Astrocyte (in vitro differentiated cells and primary cell): ENCODE results near the gene PTPRN2.

Experiments used
- EZH2 ChIP-seq: IDR thresholded peaks from 2 replicates; pipeline ENCODE4 v1.6.1; 2012; ENCODE audit warnings: mild to moderate bottlenecking, low read length, inconsistent platforms; ENCODE audit not compliant: insufficient read depth
- TF ChIP-seq, protein P1 (sequence below): IDR thresholded peaks from 2 replicates; pipeline ENCODE4 v1.5.1; 2011; ENCODE audit warnings: low read depth, mild to moderate bottlenecking, inconsistent platforms, low read length, moderate library complexity; ENCODE audit not compliant: insufficient read depth

DNA sequence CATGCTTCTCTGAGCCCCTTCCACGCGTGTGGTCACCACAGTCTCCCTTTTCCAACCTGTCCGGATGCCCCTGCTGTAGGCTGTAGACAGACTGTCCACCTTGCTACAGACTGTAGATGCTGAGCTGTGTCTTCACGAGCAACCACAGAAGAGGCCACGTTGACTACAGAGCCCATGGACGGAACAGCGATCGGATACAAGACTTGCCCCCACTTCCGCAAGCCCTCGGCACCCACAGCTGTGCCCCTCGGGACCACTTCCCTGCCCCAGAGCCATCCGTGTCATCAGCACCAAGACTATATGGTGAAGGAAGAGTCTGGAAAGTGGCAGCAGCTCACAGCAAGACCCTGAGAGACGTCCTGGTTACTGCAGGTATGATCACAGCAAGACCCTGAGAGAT lies 759.4 kb downstream of the PTPRN2 start:
- TF ChIP-seq, protein P1, sequence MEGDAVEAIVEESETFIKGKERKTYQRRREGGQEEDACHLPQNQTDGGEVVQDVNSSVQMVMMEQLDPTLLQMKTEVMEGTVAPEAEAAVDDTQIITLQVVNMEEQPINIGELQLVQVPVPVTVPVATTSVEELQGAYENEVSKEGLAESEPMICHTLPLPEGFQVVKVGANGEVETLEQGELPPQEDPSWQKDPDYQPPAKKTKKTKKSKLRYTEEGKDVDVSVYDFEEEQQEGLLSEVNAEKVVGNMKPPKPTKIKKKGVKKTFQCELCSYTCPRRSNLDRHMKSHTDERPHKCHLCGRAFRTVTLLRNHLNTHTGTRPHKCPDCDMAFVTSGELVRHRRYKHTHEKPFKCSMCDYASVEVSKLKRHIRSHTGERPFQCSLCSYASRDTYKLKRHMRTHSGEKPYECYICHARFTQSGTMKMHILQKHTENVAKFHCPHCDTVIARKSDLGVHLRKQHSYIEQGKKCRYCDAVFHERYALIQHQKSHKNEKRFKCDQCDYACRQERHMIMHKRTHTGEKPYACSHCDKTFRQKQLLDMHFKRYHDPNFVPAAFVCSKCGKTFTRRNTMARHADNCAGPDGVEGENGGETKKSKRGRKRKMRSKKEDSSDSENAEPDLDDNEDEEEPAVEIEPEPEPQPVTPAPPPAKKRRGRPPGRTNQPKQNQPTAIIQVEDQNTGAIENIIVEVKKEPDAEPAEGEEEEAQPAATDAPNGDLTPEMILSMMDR: no peak
- TF ChIP-seq EZH2: no peak
